Natural killer cell (primary cell): Measurements from ENCODE around the gene ZW10. TPM values are rescaled to one million over a fixed set of nuclear protein-coding genes. Genes with fewer than 3 reads are reported as not detected.
A peak's percentile ranks its signal among the peaks of the same experiment; 100 is the strongest.

ENCODE experiments used
- ATAC-seq, 3 donors: fragments of 150-1000 bp in 2 of 3; fragments of 200-7000 bp in 1 of 3; cut with Tn5 transposase; 1 replicate in 1 of 3; 2 replicates in 2 of 3; pipeline ENCODE4 v1.10.0; 2021; ENCODE audit warnings: mild to moderate bottlenecking in 2 of 3, moderate library complexity in 2 of 3
- DNase-seq, 2 donors: peaks; one replicate each; pipeline versions ENCODE4 v3.0.0 to v3.0.0-alpha.2; 2013 to 2021; ENCODE audit warnings: mixed read lengths in 1 of 2
- H3K27ac ChIP-seq: one replicate; pipeline ENCODE4 v1.5.1; 2013; ENCODE audit warnings: mild to moderate bottlenecking, low read length
- H3K27me3 ChIP-seq: one replicate; pipeline ENCODE4 v1.6.1; 2013; ENCODE audit warnings: low read length; ENCODE audit not compliant: control insufficient read depth, insufficient read depth
- H3K36me3 ChIP-seq: one replicate; pipeline ENCODE4 v1.6.1; 2013; ENCODE audit warnings: low read length; ENCODE audit not compliant: control insufficient read depth, insufficient read depth
- H3K4me1 ChIP-seq: one replicate; pipeline ENCODE4 v1.6.1; 2013; ENCODE audit warnings: low read length; ENCODE audit not compliant: control insufficient read depth, insufficient read depth
- H3K4me3 ChIP-seq: one replicate; pipeline ENCODE4 v1.5.1; 2013; ENCODE audit warnings: low read length
- H3K9me3 ChIP-seq: one replicate; pipeline ENCODE4 v1.6.1; 2013; ENCODE audit warnings: low read length; ENCODE audit not compliant: control insufficient read depth, insufficient read depth
- H3K27ac Mint-ChIP-seq, 2 donors: one replicate each; pipeline ENCODE4 v1.8.0; 2022; ENCODE audit warnings: mild to moderate bottlenecking in 2 of 2, mixed read lengths in 2 of 2, moderate library complexity in 1 of 2
- H3K27me3 Mint-ChIP-seq, 2 donors: one replicate each; pipeline ENCODE4 v1.8.0; 2022; ENCODE audit warnings: low read depth in 2 of 2, mixed read lengths in 2 of 2
- H3K36me3 Mint-ChIP-seq: one replicate; pipeline ENCODE4 v1.8.0; 2022; ENCODE audit warnings: mixed read lengths
- H3K4me1 Mint-ChIP-seq, 2 donors: one replicate each; pipeline ENCODE4 v1.8.0; 2022; ENCODE audit warnings: mixed read lengths in 2 of 2
- H3K4me3 Mint-ChIP-seq: one replicate; pipeline ENCODE4 v1.8.0; 2022; ENCODE audit warnings: mild to moderate bottlenecking, moderate library complexity, mixed read lengths
- H3K9me3 Mint-ChIP-seq, 2 donors: one replicate each; pipeline ENCODE4 v1.8.0; 2022; ENCODE audit warnings: mixed read lengths in 2 of 2
- WGBS: methylation state at CpG from one replicate; pipeline ENCODE4 v1.1.7; 2013; ENCODE audit warnings: missing lambda C conversion rate; ENCODE audit not compliant: insufficient coverage; 5-methylcytosine and 5-hydroxymethylcytosine counted together
- intact Hi-C: fragments of 100-400 bp; cut with micrococcal nuclease; formaldehyde crosslinking; loops from one replicate; pipeline ENCODE4 v1.14.2; 2022
- total RNA-seq, 4 donors: library from RNA; stranded (reverse); fragments of 120-200 nt in 1 of 4; gene quantifications; one replicate each; pipeline versions ENCODE4 v1.2.3 to v1.2.4, GENCODE V29; 2013 to 2022
- TF ChIP-seq, protein P1 (sequence below): fragments of 200-600 bp; IDR thresholded peaks from one replicate; pipeline ENCODE4 v1.8.0; 2022; ENCODE audit warnings: antibody characterized with exemption

ZW10 gene, protein sequence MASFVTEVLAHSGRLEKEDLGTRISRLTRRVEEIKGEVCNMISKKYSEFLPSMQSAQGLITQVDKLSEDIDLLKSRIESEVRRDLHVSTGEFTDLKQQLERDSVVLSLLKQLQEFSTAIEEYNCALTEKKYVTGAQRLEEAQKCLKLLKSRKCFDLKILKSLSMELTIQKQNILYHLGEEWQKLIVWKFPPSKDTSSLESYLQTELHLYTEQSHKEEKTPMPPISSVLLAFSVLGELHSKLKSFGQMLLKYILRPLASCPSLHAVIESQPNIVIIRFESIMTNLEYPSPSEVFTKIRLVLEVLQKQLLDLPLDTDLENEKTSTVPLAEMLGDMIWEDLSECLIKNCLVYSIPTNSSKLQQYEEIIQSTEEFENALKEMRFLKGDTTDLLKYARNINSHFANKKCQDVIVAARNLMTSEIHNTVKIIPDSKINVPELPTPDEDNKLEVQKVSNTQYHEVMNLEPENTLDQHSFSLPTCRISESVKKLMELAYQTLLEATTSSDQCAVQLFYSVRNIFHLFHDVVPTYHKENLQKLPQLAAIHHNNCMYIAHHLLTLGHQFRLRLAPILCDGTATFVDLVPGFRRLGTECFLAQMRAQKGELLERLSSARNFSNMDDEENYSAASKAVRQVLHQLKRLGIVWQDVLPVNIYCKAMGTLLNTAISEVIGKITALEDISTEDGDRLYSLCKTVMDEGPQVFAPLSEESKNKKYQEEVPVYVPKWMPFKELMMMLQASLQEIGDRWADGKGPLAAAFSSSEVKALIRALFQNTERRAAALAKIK
- total RNA-seq: 1 to 10 TPM; 5.8 to 9.6 (median 6.6) TPM
- total RNA-seq (2013): 18.0 TPM

GRCh38 chr11:113773416-113774173 lies at the start of gene ZW10:
ZW10 (minus strand) TSS chr11:113773692; CDS start chr11:113773666, 26 bp downstream.
- H3K27ac Mint-ChIP-seq: peak within 1 kb of the TSS; percentile 92 to 99
- Histone ChIP-seq H3K9me3 (no peaks in the 10 kb centered on the region), H3K36me3 (peaks cover 3% of the 10 kb centered on the region), H3K4me3 (peak within 1 kb of the TSS; percentile 85), H3K27ac (peak within 1 kb of the TSS; percentile 42), H3K4me1 (peaks cover 9% of the 10 kb centered on the region), H3K27me3 (no peaks in the 10 kb centered on the region)
- H3K4me1 Mint-ChIP-seq: peaks cover 12 to 18% of the 10 kb centered on the region in 2 donors
- H3K36me3 Mint-ChIP-seq: no peaks in the 10 kb centered on the region
- DNase-seq (peak; percentile 89 to 96), ATAC-seq (peak; percentile 98 to 99 (median 99))
- peak within 1 kb of the TSS; percentile 99 for H3K4me3 Mint-ChIP-seq
- peaks cover 8% of the 10 kb centered on the region in 2 donors for H3K27me3 Mint-ChIP-seq
- intact Hi-C loops: loop anchor here (10.0 kb wide), 1 partner anchor 101 kb away; the partner anchor contains the start of gene USP28
- WGBS: under 1% methylated on average over 40 of the region's 46 CpGs
- TF ChIP-seq, protein P1, sequence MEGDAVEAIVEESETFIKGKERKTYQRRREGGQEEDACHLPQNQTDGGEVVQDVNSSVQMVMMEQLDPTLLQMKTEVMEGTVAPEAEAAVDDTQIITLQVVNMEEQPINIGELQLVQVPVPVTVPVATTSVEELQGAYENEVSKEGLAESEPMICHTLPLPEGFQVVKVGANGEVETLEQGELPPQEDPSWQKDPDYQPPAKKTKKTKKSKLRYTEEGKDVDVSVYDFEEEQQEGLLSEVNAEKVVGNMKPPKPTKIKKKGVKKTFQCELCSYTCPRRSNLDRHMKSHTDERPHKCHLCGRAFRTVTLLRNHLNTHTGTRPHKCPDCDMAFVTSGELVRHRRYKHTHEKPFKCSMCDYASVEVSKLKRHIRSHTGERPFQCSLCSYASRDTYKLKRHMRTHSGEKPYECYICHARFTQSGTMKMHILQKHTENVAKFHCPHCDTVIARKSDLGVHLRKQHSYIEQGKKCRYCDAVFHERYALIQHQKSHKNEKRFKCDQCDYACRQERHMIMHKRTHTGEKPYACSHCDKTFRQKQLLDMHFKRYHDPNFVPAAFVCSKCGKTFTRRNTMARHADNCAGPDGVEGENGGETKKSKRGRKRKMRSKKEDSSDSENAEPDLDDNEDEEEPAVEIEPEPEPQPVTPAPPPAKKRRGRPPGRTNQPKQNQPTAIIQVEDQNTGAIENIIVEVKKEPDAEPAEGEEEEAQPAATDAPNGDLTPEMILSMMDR: peak; percentile 97
- H3K9me3 Mint-ChIP-seq: no peaks in the 10 kb centered on the region

DNA sequence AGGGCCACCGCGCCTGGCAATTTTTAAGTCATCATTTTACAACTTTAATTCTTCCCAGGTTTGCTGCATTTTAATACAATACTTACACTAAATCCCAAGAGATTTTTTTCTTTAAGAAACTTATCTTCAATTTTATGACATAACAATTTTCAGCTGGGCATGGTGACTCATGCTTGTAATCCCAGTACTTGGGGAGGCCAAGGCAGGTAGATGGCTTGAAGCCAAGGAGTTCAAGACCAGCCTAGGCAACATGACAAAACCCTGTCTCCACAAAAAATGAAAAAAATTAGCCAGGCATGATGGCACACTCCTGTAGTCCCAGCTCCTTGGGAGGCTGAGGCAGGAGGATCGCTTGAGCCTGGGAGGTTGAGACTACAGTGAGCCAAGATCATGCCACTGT lies 44.9 kb upstream of the ZW10 start:
- H3K36me3 Mint-ChIP-seq: peaks cover 21% of the 10 kb centered on the region
- intact Hi-C loops: no loop called here
- no peak overlapping the region for H3K27ac ChIP-seq
- TF ChIP-seq, protein P1: no peak
- WGBS: 98% methylated on average over 3 of the region's 3 CpGs
- H3K9me3 Mint-ChIP-seq: no peaks in the 10 kb centered on the region
- no peaks in the 10 kb centered on the region for H3K4me1 Mint-ChIP-seq
- no peak overlapping the region for H3K4me3 ChIP-seq
- H3K36me3 ChIP-seq: peaks cover 66% of the 10 kb centered on the region
- H3K27ac Mint-ChIP-seq: no peak overlapping the region
- no peak overlapping the region for H3K4me3 Mint-ChIP-seq
- ATAC-seq (no peak), DNase-seq (no peak)
- H3K27me3 Mint-ChIP-seq: no peaks in the 10 kb centered on the region
- no peaks in the 10 kb centered on the region for H3K27me3 ChIP-seq
- no peaks in the 10 kb centered on the region for H3K9me3 ChIP-seq
- H3K4me1 ChIP-seq: no peaks in the 10 kb centered on the region

GRCh38 chr11:113817626-113818025 lies 44.1 kb upstream of the ZW10 start:
- Histone ChIP-seq H3K4me1 (no peaks in the 10 kb centered on the region), H3K27ac (no peak overlapping the region), H3K4me3 (no peak overlapping the region), H3K27me3 (no peaks in the 10 kb centered on the region), H3K36me3 (peaks cover 65% of the 10 kb centered on the region), H3K9me3 (no peaks in the 10 kb centered on the region)
- no peak for DNase-seq
- TF ChIP-seq, protein P1: no peak
- H3K4me3 Mint-ChIP-seq: no peak overlapping the region
- intact Hi-C loops: no loop called here
- peaks cover 13% of the 10 kb centered on the region for H3K36me3 Mint-ChIP-seq
- 99% methylated on average over 6 of the region's 6 CpGs for WGBS
- H3K9me3 Mint-ChIP-seq: no peaks in the 10 kb centered on the region
- H3K27me3 Mint-ChIP-seq: no peaks in the 10 kb centered on the region
- H3K4me1 Mint-ChIP-seq: no peaks in the 10 kb centered on the region
- ATAC-seq: no peak
- peak overlapping the region in 1 of 2 donors; percentile 62 for H3K27ac Mint-ChIP-seq
